Activated CD4-positive, CD25-positive, alpha-beta regulatory T cell treated with anti-CD3 and anti-CD28 coated beads, Interleukin-2, amount 50 U/mL, for 16 hours (primary cell): Measurements from ENCODE around the gene HOXA13.

ENCODE experiments used
- DNase-seq: peaks from one replicate; pipeline ENCODE4 v3.0.0-alpha.2; 2020; ENCODE audit warnings: low read depth, low spot score

Gene HOXA13

DNA sequence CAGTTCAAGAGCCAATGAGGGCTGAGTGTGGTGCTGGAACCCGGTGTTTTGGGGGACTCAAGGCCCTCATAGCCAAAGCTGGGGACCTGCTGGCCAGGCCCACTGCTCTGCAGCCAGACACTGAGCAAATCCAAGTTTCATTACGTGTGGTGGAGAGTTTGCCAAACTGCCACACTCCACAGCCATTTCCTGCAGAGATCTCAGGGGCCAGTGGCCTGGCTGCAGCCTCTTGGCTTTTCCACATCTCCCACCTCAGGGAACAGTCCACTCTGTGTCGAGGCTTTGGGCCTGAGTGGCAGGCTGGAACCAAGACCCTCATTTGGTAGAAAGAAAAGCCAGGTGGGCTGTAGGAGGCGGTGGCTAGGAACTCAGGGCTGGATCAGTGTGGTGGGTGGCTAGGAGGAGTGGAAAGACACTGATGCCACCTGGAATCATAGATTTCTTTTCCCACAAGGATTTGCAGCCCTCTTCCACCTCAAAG lies 18.1 kb downstream of the HOXA13 start:
- DNase-seq, result no peak

DNA sequence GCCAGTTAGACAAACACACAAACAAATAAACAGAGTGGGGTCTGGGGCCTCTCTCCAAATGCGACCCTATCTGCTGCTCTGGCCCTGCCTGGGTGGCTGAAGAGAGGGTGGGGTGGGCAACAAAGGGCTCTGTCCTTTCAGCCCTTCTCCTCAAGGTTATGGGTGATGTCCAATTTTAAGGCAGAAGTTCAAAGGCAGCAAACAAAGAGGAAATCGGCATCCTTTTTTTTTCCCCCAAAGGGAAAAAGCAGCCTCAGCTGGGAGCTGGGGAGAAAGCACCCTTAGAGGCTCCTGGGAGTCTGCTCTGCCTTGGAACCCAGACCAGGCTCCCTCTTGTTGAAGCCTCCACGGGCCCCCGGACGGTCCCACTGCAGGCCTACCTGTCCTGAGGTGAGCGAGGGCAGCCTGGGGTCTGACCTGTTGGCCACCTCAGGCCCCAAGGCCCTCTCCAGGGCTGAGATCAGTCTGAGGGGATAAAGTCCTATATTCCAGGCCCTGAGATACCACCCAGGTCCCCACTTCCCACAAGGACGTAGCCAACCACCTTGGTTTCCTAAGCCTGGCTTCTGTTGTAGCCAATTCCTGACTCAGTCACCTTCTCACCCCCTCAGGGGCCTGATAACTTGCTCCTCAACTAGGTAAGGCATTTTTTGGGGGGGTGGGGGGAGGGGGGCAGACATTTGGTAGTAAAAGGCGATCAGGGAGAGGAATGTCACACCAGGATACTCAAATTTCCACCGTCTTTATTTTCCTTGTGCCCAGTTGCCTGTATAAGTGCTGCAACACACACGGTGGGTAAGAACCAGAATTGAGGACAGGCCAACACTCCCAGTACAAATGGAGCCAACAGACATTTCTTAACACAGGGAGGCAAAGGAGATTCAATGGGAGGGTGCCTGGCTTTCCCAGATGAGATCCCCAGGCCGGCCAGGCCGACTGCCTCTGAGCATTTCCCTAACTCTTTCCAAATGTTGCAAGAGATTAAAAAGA lies 19.2 kb downstream of the HOXA13 start:
- no peak for DNase-seq

DNA sequence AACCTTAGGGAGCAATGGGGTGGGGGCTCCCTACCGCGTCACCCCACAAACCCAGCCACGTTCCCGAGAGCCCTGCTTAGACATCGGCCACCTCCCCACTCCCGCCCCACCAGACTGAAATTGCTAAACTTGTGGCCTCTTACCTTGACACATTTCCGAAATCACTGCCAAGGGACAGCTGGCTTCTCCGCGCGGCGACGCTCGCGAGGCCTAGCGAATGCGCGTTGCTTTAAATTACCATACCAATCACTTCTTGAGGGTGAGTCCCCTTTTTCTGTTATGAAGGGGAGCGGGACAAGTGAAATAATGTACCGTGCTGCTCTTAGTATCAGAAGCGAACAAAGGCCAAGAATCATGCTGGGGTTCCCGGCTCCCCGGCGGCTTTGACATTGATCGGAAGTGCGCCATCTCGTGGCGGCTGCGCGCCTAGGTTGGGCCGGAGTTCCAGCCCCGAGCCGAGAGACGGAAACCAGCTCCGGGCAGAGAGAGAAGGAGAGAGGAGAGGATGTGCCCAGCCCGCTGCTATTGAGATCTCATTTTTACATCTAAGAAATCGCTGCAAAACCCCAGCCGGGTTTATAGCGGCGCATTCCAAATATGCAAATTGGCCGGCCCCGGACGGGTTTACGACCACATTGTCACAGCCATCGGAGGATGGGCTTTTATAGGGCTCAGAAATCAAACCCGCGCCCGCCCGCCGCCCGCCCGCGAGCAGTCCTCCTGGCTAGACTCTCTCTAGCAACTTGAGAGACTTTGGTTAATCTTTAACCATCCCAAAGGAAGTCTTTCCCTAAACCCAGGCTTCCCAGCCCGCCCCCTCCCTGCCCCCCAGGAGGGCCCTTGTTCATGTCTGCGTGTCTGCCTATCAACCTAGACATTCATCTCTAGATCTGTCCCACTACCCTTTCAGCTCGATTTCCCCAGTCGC lies 20.1 kb downstream of the HOXA13 start:
- no peak for DNase-seq

DNA sequence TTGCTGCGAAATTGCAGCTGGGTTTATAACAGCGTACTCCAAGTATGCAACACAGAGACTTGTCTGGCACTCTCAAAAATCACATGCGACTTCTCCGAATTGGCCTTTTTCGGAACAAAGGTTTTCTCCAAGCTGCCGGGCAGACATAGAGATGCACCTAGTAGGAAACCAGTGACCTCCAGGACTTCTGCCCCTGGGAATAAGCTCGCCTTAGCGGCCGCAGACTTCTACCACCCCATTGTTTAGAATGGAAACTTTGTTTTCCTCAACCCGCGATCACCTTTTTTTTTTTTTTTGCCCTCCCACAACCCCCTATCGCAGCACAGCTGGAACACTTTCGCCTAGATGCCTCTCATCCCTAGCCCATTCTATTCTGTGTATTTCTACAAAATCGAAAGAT lies 20.9 kb downstream of the HOXA13 start:
- no peak for DNase-seq

DNA sequence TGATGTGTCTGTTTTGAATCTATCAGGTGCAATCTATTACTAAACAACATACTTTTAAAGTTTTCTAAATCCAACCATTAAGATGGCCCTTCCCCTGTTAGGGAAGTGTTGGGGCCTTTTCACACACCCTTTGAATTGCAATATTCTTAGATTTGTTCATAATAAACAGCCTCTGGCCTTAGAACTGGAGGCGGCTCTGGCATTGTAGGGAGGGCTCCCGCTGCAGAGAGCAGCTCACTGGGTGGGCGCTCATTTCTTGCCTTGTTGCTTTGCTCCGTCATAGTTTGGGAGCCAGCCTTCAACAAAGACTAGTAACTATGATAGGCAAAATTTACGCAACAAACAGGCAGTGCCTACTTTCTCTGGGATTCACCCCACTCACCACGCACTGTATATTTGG lies 21.5 kb downstream of the HOXA13 start:
- DNase-seq, result no peak

DNA sequence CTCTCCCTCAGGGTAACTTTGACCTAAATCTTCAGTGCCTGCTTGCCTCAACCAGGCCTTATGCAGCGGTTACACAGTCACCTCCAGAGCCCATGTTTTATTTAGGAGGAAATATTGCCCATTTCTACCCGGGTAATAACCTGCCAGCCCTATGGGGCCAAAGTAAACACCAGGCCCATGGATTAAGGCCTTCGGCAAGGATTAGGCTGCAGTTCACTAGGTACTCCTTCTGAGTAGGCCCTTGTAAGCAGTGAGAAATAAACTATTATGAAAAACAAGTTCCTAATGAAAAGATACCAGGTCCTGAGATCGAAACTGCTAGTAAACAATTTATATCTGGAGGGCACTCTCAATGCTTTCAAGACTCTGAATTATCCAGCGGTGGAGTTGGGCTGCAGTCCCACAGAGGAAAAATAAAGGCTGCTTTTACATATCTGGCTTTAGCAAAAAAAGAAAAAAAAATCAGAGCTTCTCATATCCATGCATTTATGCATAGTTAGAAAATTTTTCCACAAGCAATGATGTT lies 22.0 kb downstream of the HOXA13 start:
- no peak for DNase-seq

DNA sequence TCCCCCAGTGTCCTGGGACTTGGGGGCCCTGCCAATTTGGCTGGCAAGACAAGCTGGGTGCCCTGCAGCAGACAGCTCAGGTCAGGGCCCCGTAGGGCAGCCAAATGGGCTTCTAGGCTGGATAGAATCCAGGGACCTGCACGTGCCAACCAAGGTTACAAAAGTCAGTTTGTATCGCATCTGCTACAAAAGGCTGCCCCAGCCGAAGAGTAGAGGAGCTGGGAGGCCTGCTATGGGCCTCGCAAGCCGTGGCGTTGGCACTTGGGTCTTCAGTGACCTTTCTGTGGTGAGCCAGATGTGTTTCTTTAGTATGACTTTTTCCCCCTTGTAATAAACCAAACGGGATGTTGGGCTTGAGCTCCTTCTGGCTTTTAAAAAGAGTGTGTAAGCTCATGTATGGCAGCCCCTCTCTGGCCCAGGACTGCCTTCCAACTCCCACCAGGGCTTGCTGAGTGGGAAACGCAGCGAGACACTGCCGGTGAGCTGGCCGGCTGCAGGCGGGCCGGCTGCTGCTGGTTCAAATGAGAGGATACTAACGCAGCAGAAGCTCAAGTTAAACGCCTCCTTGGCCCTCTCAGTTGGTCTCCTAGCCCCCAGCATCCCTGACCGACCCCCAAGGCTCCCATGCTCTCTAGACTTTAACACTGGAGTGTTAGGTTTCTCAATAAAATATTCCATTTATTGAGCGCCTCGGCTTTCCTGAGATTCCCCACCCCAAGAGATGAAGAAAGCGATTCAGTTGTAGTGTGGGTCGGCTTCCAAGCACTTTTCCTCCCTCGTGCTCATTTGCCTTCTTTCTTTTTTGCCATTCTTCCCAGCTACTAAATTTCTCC lies 22.7 kb downstream of the HOXA13 start:
- DNase-seq, result no peak

DNA sequence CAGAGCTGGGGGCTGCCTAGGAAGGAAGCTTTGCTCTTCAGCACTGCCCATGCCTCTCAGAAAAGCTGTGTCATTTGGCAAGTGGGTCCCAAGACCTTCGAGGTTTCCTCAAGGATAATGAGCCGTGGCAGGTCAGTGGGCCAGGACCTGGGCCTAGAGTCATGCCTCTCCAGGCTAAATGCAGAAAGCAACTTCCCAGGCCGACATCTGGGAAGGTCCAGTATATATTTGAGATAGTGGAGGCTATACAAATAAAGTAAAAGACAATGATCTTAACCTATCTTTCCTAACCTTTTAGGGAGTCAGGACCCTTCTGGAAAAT lies 23.4 kb downstream of the HOXA13 start:
- DNase-seq, result no peak

DNA sequence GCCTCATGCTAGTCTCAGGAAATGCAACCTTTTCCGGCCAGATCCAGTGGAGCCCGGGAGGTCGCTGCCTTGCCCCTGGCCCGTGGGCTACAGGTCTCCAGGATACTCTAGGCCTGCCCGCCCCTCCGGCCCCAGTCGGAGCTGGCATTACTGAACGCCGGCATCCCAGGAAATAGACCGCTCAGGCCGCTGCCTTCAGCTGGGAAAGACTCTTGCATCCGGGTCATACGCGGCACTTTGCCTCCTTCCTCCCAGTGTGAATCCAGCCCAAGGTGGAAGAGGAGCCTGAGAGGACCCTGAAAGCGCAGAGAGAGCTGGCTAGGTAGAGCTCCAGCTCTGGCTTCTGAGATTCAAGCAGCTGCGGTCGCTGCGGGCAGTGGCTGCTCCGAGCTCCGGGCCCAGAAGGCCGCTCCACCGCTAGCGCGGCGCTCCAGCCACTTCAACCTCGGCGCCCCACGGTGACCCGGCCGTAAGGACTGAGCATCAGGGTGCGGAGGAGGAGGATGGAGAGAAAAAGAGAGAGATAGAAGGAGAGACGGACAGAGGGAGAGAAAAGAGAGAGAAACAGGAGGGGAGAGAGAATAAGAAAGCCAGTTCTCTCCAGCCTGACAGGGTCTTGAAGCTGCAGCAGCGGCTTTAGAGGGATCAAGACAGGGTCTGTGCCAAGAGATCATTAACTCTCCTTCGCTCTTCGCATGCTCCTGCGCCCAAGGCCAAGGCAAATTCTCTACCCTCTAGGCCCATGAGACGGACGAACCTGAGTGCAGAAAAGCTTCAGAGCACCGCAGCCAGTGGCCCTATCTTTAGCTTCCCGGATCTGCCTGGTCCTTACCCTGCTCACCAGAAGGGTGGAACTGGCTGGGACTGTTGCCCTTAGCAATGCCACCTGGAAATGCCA lies 24.0 kb downstream of the HOXA13 start:
- DNase-seq, result no peak

DNA sequence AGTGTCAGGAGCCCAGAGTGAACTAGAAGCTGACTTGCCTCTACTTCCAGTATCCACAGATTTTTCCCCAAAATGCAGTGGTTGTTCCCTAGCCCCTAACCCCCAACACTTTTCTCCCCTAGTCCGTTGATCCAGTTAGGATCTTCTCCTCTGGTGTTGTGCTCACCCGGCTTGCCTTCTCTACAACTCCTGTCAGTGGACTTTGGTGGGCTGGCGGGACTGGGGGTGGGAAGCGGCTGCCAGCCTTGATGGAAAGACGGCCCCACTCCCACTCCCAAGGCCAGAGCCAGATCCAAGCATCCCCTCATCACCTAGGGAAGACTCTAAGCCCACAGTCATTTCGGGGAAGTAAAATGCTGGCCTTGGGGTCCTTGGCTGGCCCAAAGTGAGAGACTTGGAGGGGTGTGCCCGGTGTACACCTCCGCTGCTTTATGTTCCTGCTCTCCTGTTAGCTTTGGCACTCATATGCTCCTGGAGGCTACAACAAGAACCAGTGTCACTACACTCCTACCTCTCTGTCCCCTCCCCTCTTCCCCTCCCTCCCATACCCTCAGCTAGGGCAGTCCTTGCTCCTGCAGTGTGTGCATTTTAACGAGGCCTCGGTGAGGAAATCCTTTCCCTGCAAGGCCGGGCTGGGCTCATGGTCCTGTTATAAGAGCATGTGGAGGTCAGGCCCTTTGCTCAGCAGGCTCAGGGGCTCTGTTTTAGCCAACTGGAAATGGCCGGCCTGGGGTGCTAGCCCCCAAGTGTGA lies 24.8 kb downstream of the HOXA13 start:
- DNase-seq, result no peak

DNA sequence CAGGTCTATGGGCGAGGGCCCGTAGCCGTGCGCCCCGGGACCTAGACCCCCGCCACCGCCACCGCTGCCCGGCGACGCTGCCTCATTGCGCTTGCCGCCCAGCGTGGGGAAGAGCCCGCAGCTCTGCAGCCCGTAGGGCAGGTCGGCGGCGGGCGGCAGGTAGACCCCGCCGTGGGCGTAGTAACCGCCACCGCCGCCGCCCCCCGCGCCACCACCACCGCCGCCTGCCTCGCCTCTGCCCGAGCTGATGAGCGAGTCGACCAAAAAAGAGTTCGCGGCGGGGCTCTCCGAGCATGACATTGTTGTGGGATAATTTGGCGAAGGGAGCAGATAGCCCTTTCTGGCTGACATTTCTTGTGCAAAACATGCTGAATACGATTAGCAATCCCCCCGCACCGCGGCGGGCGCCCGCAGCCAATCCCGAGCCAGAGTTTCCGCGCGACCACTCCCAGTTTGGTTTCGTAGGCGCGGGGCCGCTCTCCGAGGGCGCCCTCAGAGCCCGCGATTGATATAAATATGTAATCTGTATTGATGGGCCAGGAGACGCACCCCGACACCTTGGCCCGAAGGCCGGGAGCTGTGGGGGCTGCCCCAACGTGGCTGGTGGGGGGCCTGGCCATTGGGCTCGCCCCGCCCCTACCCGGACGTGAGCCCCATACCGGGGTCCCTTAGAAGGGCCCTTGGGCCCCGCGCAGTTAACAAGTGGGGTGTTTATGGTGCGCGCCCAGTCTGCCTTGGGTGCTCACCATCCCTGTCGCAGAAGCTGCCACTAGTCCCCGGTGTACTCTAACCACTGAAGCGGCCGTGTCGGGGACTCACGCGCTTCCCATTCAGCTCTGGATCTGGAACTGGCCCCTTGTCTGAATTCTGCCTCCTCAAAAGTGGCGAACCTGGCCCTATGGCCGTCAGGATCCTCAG lies 25.7 kb downstream of the HOXA13 start, which contains the start of gene HOXA10:
Gene HOXA10, minus strand, starts transcription at position 365 of the 918 bp plus-strand sequence. Its CDS starts 14 bp downstream, at position 351.
- DNase-seq, result no peak

DNA sequence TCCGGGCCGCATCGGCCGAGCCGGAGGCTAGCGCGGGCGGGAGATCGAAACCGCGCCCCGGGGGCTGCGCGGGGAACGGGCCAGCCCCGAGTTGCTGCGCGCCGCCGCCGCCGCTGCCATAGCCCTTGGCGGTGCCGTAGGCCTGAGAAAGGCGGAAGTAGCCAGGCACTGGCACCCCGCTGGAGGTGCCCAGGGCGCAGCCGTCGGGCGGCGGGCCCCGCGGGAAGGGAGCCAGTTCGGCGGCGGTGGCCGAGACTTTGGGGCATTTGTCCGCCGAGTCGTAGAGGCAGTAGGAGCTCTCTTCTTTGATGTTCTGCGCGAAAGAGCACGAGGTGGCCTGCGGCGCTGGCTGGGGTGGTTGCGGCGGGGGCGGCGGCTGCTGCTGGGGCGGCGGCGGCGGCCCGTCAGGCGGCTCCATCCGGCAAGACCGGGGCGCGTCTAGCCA lies 26.4 kb downstream of the HOXA13 start:
- no peak for DNase-seq

DNA sequence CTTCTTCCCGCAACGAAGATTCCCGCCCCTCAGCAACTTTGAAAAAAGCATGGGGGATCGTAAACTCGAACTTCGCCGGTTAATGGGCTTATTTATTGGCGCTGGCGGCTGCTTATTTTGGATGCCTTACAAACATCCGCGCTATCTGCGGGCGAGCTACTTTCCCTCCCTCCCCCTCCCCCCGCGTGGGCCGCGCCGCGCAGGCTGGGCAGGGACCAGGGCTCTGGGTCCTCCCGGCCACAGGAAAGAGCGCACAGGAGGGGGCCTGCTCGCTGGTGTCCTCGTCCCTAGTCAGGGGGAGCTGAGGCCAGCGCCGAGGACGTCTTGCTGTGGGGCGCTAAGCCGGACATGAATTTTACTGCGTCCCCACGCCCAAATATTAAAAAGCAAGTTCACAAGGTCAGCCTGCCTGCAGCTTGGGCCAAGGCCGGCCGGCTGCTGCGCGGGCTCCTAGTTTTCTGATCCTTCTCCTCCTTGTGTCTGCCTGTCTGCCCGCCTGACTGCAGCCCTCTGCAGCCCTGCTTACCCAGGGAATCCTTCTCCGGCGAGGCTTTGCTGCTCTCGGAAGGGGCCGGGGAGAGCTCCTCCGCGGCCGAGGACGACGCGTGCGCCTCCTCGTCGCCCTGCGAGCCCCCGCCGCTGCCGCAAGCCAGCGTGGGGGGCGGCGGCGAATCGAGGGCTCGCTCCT lies 26.9 kb downstream of the HOXA13 start:
- no peak for DNase-seq

DNA sequence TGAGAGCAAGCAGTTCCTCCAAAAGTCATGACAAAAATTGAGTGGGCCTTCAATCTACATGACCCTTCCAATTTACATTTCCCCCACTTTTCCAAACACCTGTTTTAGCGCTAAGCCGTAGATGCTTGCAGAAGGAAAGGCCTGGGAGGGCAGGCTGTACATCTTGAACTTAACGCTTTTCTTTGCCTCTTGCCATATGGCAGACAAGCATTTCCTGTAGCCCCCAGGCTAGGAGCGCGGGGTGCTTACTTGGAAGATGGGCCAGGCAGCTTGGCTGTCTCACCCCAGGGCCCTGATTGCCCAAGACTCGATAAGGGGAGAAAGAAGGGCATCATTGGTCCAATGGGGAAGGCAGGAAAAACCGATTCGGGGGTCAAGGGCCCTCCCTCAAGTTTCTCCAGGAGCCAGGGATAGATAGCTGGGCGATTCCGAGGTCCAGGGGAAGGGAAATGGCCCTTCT lies 27.5 kb downstream of the HOXA13 start:
- DNase-seq, result no peak

DNA sequence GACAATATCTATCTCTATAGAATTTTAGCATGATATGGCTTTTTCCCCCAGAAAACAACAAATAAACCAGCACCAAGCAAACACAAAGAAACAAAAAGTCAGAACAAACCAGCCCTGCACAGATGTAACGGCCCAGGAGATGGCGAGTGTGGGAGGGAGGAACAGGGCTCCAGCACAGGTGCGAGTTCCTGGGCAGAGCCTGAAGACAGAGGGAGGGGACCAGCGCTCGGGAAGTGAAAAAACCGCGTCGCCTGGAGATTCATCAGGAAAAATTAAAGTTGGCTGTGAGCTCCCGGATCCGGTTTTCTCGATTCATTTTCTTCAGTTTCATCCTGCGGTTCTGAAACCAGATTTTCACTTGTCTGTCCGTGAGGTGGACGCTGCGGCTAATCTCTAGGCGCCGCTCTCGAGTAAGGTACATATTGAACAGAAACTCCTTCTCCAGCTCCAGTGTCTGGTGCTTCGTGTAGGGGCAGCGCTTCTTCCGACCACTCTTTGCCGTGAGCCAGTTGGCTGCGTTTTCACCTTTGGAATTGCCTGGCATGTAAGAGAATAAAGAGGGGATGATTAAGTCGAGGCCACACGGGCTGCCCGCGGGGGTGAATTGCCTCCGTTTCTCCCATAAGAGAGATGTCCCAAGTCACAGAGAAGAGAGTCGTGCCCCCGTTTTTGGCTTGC lies 28.1 kb downstream of the HOXA13 start:
- no peak for DNase-seq

DNA sequence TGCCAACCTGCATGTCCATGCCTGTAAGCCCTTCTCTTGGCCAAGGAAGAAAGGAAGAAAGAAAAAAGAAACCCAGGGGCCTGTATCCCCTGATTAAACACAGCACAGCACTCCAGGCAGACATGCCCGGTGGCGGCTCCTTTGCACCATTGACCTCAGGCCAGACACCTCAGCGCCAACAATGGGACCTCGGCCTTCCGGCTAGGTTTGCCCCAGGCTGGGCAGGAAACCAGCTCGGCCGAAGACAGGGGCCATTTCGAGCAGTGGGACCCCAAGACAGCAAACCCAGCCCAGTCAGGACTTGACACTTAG lies 28.6 kb downstream of the HOXA13 start:
- no peak for DNase-seq
